ENCODE measurements around the gene CUL2.

DNA sequence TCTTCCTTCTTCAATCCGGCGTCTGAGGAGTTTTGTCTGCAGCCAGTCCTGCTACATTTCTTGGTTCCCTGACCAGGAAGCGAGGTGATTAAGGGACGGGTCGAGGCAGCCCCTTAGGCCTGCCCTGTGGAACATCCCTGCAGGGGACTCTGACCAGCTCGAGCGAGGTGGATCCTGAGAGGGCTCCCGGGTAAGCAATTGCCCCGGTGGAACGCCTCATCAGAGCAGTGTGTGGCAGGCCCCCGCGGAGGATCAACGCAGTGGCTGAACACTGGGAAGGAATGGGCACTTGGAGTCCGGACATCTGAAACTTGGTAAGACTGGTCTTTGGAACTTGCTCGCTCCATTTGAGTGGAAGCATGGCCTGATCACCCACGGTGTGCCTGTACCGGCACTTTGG, 121.0 kb downstream of the CUL2 start:
- TF ChIP-seq, protein P1, sequence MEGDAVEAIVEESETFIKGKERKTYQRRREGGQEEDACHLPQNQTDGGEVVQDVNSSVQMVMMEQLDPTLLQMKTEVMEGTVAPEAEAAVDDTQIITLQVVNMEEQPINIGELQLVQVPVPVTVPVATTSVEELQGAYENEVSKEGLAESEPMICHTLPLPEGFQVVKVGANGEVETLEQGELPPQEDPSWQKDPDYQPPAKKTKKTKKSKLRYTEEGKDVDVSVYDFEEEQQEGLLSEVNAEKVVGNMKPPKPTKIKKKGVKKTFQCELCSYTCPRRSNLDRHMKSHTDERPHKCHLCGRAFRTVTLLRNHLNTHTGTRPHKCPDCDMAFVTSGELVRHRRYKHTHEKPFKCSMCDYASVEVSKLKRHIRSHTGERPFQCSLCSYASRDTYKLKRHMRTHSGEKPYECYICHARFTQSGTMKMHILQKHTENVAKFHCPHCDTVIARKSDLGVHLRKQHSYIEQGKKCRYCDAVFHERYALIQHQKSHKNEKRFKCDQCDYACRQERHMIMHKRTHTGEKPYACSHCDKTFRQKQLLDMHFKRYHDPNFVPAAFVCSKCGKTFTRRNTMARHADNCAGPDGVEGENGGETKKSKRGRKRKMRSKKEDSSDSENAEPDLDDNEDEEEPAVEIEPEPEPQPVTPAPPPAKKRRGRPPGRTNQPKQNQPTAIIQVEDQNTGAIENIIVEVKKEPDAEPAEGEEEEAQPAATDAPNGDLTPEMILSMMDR (IDR thresholded peaks at IDR 0.05), result no peak
- no peak for TF ChIP-seq POLR2A (IDR thresholded peaks at IDR 0.05)

Data from right lobe of liver (tissue), 4 donors.